GM18505 (cell line): ENCODE measurements around the gene C6orf141.
A peak's percentile ranks its signal among the peaks of the same experiment; 100 is the strongest.

ENCODE experiments used
- ATAC-seq: cut with Tn5 transposase; IDR thresholded peaks from one replicate; pipeline ENCODE4 v1.9.1; 2021; ENCODE audit not compliant: unreplicated experiment
- POLR2A ChIP-seq: IDR thresholded peaks from 4 replicates; pipeline ENCODE4 v1.6.1; 2011; ENCODE audit warnings: borderline replicate concordance; ENCODE audit not compliant: insufficient read depth, insufficient read length; ENCODE audit errors: extremely low read depth

Gene C6orf141

GRCh38 chr6:49527320-49527719 lies 23.1 kb upstream of the C6orf141 start:
- TF ChIP-seq POLR2A: no peak
- ATAC-seq: no peak

GRCh38 chr6:49528571-49528970 lies 21.9 kb upstream of the C6orf141 start:
- TF ChIP-seq POLR2A: no peak
- ATAC-seq: no peak

GRCh38 chr6:49530141-49530776 lies 20.2 kb upstream of the C6orf141 start:
- no peak for TF ChIP-seq POLR2A
- ATAC-seq: no peak

- no peak for TF ChIP-seq POLR2A
- peak; percentile 95 for ATAC-seq
Observed at GRCh38 chr6:49531774-49532569, 18.5 kb upstream of the C6orf141 start.

GRCh38 chr6:49535795-49536194 lies 14.7 kb upstream of the C6orf141 start:
- no peak for TF ChIP-seq POLR2A
- no peak for ATAC-seq

DNA sequence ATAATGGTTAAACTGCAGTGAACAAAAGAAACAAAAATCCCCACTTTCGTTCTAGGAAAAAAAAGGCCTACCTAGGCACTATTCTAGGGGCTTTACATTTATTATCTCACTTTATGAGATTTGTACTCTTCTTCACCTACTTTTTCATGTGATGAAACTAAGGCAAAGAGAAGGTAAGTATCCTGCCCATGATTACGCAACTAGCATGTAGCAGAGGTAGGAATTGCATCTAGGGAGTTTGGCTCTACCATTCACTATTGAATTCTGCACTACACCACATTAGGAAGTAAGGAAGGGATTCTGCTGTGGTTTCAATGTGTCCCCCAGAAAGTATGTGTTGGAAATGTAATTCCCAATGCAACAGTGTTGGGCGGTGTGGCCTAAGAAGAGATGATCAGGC lies 11.4 kb upstream of the C6orf141 start:
- TF ChIP-seq POLR2A: no peak
- ATAC-seq: no peak

DNA sequence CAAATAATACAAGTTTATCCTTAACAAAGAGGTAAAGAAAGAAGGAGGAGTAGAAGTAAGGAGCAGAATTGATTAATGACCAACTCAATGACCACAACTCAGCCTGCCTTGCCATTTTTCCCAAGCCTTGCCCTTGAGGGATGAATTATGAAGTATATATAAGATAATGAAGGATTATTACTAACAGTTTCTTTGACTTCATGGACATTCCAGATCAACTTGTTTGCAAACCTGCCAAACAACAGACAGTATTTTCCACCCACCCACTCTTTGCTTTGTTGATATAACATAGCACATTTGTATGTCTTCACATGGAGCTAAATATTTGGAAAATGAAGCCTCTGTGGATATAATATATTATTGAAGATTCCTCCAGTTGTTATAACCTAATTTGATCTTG lies 9.9 kb upstream of the C6orf141 start:
- ATAC-seq: no peak
- no peak for TF ChIP-seq POLR2A

DNA sequence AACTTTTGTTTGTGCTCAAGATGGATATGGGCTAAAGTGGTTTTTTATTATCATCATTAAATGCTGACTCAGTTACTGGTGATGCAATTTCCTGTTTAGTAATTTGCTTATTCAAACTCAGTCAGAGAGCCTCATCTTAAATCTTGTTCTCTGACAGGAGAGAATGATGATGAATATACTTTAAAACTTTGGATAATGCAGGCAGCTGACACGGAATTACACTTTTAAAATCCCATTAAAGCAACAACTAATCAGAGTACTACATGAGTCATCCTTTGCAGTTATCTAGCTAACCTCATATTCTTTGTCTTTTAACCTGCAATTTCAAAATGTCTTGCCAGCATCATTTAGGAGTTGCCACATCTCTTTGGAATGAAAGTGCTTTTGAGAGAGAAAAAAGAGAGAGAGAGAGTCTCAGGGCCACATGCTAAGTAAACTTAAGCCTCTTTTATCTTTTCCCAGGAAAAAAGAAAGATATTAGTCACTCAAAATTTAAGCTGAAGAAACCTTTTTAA lies 9.2 kb upstream of the C6orf141 start:
- ATAC-seq: no peak
- TF ChIP-seq POLR2A: no peak

- no peak for ATAC-seq
- no peak for TF ChIP-seq POLR2A
Observed at GRCh38 chr6:49541936-49542335, 8.5 kb upstream of the C6orf141 start.

- no peak for ATAC-seq
- no peak for TF ChIP-seq POLR2A
Observed at GRCh38 chr6:49543087-49543858, 7.2 kb upstream of the C6orf141 start.

DNA sequence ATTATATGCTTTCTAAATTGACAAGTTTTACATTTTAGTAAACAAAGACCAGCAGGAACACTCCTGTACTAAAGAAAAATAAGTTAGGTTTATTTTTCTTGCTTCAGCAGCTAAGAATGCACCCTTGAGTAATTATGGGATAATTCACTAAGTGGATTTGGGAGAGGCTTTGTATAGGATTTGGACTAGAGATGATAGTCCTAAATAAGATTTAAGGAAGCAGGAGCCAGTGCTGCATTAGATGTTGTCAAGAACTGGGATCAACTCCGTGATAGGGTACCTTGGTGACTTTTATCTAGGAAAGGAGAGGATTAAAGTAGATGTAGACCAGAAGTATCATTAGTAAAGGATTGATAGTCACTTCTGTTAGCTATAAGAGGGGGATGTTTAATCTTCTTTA lies 4.1 kb upstream of the C6orf141 start:
- TF ChIP-seq POLR2A: no peak
- ATAC-seq: no peak

DNA sequence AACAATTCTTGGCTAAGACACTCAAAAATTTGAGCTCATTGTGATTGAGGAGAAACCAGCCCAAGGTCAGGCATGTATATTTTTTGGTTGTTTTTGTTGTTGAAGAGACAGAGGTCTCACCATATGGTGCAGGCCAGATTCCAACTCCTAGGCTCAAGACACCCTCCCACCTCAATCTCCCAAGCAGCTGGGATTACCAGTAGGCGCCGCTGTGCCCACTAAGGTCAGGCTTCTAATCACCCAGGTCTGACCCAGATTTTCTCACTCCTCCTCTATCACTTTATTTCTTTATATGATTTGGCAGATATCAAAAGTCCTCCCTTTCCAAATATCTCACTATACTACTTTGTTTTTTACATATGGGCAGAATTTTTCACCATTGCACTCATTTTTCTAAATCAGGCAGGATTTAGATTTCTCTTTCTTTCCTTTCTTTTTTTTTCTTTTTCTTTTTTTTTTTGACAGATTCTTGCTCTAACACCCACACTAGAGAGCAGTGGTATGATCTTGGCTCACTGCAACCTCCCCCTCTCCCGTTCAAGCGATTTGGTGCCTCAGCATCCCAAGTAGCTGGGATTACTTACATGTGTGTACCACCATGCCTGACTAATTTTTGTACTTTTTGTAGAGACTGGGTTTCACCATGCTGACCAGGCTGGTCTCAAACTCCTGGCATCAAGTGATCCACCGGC lies 1.7 kb upstream of the C6orf141 start:
- ATAC-seq: no peak
- no peak for TF ChIP-seq POLR2A
